Measurements from ENCODE around the gene EPB41L4A. TPM values are rescaled to one million over a fixed set of nuclear protein-coding genes. Genes with fewer than 3 reads are reported as not detected.

The EPB41L4A gene
- total RNA-seq, 2 donors from 2014 or later: 7.7 to 9.9 TPM

DNA sequence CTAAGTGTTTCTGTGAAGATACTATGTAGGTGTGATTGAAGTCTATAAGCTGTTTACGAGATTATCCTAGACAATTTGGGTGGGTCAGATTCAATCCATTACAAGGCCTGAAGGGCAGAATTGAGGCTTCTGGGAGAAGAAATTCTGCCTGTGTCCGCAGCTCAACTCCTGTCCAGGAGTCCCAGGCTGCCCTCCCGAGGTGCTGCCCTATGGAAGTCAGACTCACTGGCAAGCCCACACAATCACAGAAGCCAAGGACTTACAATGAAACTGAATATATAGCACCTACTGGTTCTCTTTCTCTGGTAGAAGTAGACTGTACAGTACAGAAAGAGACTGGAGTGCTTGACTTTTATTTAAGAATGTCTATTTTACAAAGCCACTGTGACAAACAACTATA, 74.5 kb downstream of the EPB41L4A start:
- H3K36me3 Mint-ChIP-seq (ENCODE audit: low read depth): no peaks in the 10 kb centered on the region
- TF ChIP-seq CTCF (conservative IDR thresholded peaks at IDR 0.05): no peak
- no peaks in the 10 kb centered on the region for H3K9me3 Mint-ChIP-seq
- H3K4me1 Mint-ChIP-seq: peaks cover 11% of the 10 kb centered on the region
- H3K4me3 Mint-ChIP-seq: no peak overlapping the region
- Histone ChIP-seq H3K9me3 (ENCODE audit: control insufficient read depth, low read length) (no peaks in the 10 kb centered on the region), H3K4me1 (ENCODE audit: control insufficient read depth, insufficient read depth, low read length) (peaks cover 9% of the 10 kb centered on the region), H3K4me3 (ENCODE audit: low read length) (no peak overlapping the region), H3K36me3 (ENCODE audit: control insufficient read depth, insufficient read depth, low read length) (no peaks in the 10 kb centered on the region), H3K27ac (ENCODE audit: low read depth, low read length) (no peak overlapping the region), H3K9ac (ENCODE audit: extremely low read depth, low read length, poor library complexity, severe bottlenecking) (no peak overlapping the region), H3K27me3 (ENCODE audit: control insufficient read depth, insufficient read depth, low read length, poor library complexity, severe bottlenecking) (no peaks in the 10 kb centered on the region)
- peaks cover 3% of the 10 kb centered on the region for H3K27me3 Mint-ChIP-seq (ENCODE audit: insufficient read depth)
- no peak overlapping the region for H3K27ac Mint-ChIP-seq
- DNase-seq: no peak
- 90 to 92% methylated on average over 2 to 3 of the region's 3 CpGs for WGBS, 2 experiments (ENCODE audit: insufficient coverage in 1 of 2, insufficient read length in 1 of 2)

DNA sequence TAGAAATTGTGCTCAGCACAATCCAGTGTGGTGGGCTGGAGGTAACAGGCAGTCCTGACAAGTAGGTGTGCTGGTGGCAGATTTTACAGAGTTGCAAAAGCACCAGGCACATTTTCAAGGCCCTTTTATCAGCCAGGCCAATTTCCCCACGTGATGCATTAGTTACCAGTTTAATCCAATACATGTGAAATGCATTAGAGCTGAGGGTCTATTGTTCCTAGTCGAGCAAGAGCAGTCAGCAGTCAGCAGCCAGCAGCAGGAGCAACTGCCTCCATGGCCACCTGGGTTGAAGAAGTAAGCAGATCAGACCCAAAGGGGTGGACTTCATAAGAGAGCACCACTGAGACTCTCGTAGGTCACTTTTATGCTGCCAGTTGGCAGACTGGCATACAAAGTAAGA, 76.7 kb downstream of the EPB41L4A start:
- peaks cover 8% of the 10 kb centered on the region for H3K27me3 ChIP-seq (ENCODE audit: control insufficient read depth, insufficient read depth, low read length, poor library complexity, severe bottlenecking)
- peaks cover 25% of the 10 kb centered on the region for H3K4me1 Mint-ChIP-seq
- no peak overlapping the region for H3K9ac ChIP-seq (ENCODE audit: extremely low read depth, low read length, poor library complexity, severe bottlenecking)
- no peaks in the 10 kb centered on the region for H3K9me3 ChIP-seq (ENCODE audit: control insufficient read depth, low read length)
- WGBS, 2 experiments (ENCODE audit: insufficient coverage in 1 of 2, insufficient read length in 1 of 2): 52 to 65% methylated on average over 2 to 3 of the region's 3 CpGs
- no peak overlapping the region for H3K27ac ChIP-seq (ENCODE audit: low read depth, low read length)
- TF ChIP-seq CTCF (conservative IDR thresholded peaks at IDR 0.05): no peak
- no peak overlapping the region for H3K27ac Mint-ChIP-seq
- H3K4me3 ChIP-seq (ENCODE audit: low read length): no peak overlapping the region
- H3K36me3 Mint-ChIP-seq (ENCODE audit: low read depth): no peaks in the 10 kb centered on the region
- no peaks in the 10 kb centered on the region for H3K9me3 Mint-ChIP-seq
- no peak overlapping the region for H3K4me3 Mint-ChIP-seq
- H3K36me3 ChIP-seq (ENCODE audit: control insufficient read depth, insufficient read depth, low read length): no peaks in the 10 kb centered on the region
- H3K4me1 ChIP-seq (ENCODE audit: control insufficient read depth, insufficient read depth, low read length): peaks cover 16% of the 10 kb centered on the region
- DNase-seq: no peak
- H3K27me3 Mint-ChIP-seq (ENCODE audit: insufficient read depth): peaks cover 10% of the 10 kb centered on the region

- TF ChIP-seq CTCF (conservative IDR thresholded peaks at IDR 0.05): no peak
- Histone ChIP-seq H3K27ac (ENCODE audit: low read depth, low read length) (no peak overlapping the region), H3K36me3 (ENCODE audit: control insufficient read depth, insufficient read depth, low read length) (no peaks in the 10 kb centered on the region), H3K4me3 (ENCODE audit: low read length) (no peak overlapping the region), H3K4me1 (ENCODE audit: control insufficient read depth, insufficient read depth, low read length) (peaks cover 16% of the 10 kb centered on the region), H3K9ac (ENCODE audit: extremely low read depth, low read length, poor library complexity, severe bottlenecking) (no peak overlapping the region), H3K9me3 (ENCODE audit: control insufficient read depth, low read length) (no peaks in the 10 kb centered on the region), H3K27me3 (ENCODE audit: control insufficient read depth, insufficient read depth, low read length, poor library complexity, severe bottlenecking) (peaks cover 14% of the 10 kb centered on the region)
- WGBS, 2 experiments (ENCODE audit: insufficient coverage in 1 of 2, insufficient read length in 1 of 2): 93 to 98% methylated on average over 7 to 8 of the region's 8 CpGs
- Mint-ChIP-seq H3K27ac (no peak overlapping the region), H3K4me3 (no peak overlapping the region), H3K27me3 (ENCODE audit: insufficient read depth) (peaks cover 26% of the 10 kb centered on the region), H3K4me1 (peaks cover 26% of the 10 kb centered on the region), H3K36me3 (ENCODE audit: low read depth) (no peaks in the 10 kb centered on the region), H3K9me3 (no peaks in the 10 kb centered on the region)
- no peak for DNase-seq
Observed at GRCh38 chr5:112339761-112340160, 79.3 kb downstream of the EPB41L4A start.

Data from endodermal cell (in vitro differentiated cells).